Skin epidermis (tissue), 12 donors: Measurements from ENCODE around the gene ANKRD39.
"Not testable (repeated sequence)": the region's sequence is repeated elsewhere in the genome, so short reads cannot be mapped to it uniquely, and the experiment has no call there.

Source experiments
- H3K27ac ChIP-seq, 21 experiments: fragments of 200-600 bp; sonication (generic) in 11 of 21; one replicate each; pipeline ENCODE4 v1.5.0; 2020; ENCODE audit warnings: mild to moderate bottlenecking in 3 of 21, inconsistent platforms in 2 of 21, moderate library complexity in 2 of 21
- H3K4me3 ChIP-seq, 7 experiments: fragments of 200-600 bp; sonication (generic) in 2 of 7; one replicate each; pipeline ENCODE4 v1.5.0; 2020; ENCODE audit warnings: inconsistent platforms in 2 of 7, mild to moderate bottlenecking in 2 of 7, moderate library complexity in 1 of 7

Gene ANKRD39

DNA sequence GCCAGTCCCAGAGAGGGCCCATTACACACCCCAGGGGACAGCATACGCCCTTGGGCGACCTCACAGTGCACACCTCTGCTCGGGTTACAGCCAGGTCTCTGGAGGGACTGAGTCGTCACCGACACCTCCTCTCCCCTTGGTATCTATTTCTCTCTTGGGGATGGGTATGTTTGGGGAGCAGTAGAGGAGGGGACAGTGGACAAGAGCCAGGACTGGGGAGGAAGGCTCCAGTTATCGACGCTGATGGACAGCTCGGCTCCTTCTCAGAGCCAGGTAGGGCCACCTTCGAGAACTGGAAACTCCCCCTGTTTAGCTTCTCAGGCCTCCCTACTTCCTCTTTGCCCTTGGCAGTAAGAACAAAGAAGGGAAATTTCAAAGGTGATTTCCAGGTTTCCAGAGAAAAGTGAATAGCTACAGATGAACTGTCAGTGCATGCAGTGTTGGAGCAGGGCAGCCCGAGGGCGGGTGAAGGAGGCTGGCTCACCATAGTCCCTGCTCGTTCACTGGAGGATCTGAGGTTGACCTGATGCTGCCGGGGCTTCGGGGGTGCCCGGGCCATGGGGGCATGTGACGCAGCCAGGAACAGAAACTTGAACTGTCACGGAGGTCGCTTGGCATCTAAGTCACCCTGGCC, 16.5 kb upstream of the ANKRD39 start:
- no peak overlapping the region for H3K4me3 ChIP-seq
- peak overlapping the region in 10 of 21 experiments; percentile 6 to 73 (median 50) for H3K27ac ChIP-seq

DNA sequence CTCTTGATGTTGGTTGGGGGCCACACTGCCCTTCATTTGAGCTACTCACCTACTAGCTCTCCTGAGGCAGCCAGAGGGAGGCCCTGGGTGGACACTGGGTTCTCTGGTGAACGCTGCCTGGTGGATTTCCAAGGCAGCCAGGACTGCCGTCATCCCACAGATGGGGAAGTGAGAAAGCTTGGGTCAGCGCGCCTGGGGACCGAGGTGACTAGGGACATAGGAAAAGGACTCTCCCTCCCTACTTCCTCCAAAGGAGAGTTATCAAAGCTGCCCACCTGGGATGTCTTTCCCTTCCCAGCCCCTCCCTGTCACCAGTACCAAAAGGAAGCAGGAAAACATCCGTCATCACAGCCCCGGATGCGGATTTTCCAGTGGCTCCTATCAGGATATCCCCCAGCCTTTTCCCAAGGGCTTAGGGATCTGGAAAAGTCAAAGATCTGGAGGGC, 15.9 kb upstream of the ANKRD39 start:
- no peak overlapping the region for H3K4me3 ChIP-seq
- peak overlapping the region in 11 of 21 experiments; percentile 5 to 73 (median 46) for H3K27ac ChIP-seq

DNA sequence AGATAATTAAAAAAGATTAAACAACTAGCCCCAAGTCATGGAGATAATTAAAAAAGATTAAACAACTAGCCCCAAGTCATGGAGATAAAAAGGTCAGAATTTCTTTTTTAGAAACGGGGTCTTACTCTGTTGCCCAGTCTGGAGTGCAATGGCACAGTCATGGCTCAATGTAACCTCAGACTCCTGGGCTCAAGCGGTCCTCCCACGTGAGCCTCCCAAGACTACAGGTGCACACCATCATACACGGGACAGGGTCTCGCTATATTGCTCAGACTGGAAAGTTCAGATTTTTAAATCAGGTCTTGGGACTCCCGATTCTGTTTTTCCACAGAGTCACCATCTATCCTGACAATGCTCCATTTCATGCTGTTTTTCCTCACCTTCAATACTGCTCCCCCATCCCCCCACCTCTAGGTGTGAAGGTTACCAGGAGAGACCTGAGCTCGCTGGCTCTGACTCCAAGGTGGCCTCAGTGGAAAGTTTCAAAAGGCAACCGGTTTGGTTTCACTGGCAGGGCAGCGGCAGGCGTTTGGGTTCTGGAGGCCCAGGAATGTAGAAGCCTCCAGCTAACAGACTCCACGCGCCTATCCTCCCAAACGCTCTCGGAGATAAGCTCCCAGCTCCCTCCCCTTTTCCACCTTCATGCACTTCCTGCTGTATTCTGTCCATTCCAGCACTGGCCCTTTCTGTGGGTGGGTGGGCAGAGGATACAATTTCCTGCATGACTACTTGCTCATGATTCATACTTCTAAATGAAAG, 15.0 kb upstream of the ANKRD39 start:
- peak overlapping the region in 6 of 21 experiments; percentile 5 to 73 (median 20) for H3K27ac ChIP-seq
- H3K4me3 ChIP-seq = no peak overlapping the region

DNA sequence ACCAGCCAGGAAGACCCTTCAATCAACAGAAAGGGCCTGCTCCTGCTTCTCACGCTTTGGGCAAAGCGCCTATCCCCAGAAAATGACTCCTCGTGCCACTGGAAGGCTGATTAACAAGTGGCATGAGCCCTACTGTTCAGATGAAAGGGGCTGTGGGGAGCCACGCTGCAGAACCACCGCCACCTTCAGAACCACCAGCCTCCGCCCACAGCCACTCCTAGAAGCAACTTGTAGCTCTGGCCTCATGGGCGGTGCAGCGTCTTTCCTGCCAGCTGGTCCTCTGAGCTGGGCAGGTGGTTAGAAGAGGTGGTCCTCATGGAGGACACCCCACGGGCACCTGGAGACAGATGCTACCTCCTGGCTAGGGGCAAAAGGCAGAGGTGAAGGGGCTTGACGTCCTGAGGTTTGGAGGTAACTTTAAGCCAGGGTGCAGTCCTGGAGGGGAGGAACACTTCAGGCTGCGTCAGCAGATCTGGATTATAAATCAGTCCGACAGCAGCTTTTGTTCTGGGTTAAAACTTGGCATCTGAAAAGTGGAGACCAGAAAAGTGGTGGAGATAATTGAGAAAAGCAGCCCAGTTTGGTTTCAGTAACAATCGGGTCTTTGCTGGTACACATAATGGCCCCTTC, 12.9 kb upstream of the ANKRD39 start:
- H3K27ac ChIP-seq = peak overlapping the region in 20 of 21 experiments; percentile 26 to 99 (median 97)
- H3K4me3 ChIP-seq = peak overlapping the region; percentile 58 to 96 (median 80)

DNA sequence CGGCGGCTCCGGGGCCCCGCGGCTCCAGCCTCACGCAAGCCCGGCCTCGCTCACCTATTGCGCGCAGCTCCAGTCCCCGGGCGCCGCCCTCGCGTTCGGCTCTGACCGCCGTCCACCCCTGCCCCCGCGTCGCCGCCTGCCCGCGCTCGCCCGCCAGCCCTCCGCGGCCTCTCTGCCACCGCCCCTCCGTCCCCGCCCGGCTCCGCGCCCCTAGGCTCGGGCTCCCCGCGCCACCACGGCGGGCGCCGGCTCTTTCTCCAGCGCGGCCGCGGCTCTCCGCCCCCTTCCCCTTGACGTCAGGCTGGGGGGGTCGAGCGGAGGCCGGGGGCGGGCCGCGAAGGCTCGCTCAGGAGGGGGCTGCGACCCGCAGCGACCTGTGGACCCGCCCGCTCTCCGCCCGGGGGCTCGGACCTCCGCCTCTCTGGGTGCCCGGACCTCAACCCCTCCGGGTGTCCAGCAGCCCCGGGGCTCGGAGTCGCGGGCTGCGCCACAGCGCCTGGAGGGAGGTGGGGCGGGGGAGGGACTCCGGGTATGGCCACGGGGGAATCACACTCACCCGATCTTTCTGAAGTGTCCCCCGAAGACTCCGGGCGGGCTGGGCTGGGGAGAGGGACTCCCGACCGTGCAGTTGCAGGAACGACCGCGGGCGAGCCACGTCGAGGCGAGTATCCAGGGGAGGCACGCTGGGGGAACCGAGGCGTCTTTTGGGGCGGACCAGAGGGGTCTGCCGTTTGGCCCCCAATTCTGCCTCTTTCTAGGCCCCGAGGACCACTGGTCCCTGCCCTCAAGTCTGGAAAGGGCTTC, 12.2 kb upstream of the ANKRD39 start, which contains the start of gene SEMA4C:
Gene SEMA4C (minus strand): TSS at position 259 of the 804 bp plus-strand sequence. CDS start 2,194 bp downstream, outside the sequence.
- H3K27ac ChIP-seq = peak within 1 kb of the TSS; percentile 88 to 99 (median 97)
- H3K4me3 ChIP-seq = peak within 1 kb of the TSS; percentile 58 to 96 (median 80)

DNA sequence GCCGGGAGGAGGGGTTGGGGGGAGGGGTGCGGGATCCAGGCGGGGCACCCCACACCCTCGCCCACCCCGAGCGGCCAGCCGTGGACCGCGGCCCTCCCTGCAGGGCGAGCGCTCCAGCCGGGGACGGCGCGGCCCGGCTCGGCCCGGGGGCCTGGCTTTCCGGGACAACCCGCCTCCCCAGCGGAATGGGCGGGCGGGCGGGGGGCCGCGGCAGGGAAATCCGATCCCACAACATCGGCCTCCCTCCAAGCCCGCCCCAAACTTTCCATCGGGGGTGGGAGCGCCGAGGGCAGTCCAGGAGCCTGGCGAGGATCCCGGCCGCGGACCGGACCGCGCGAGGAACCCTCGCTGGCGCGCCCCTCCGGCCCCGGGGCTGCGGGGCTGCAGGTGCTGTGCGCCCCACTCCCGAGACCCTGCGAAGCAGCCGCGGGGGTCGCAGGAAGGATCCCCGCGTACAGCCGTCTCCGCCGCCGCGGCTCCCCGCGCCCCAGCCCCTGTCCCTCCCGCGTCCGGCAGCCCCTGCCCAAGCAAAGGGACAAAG, 11.5 kb upstream of the ANKRD39 start:
- H3K4me3 ChIP-seq = peak overlapping the region; percentile 58 to 96 (median 80)

DNA sequence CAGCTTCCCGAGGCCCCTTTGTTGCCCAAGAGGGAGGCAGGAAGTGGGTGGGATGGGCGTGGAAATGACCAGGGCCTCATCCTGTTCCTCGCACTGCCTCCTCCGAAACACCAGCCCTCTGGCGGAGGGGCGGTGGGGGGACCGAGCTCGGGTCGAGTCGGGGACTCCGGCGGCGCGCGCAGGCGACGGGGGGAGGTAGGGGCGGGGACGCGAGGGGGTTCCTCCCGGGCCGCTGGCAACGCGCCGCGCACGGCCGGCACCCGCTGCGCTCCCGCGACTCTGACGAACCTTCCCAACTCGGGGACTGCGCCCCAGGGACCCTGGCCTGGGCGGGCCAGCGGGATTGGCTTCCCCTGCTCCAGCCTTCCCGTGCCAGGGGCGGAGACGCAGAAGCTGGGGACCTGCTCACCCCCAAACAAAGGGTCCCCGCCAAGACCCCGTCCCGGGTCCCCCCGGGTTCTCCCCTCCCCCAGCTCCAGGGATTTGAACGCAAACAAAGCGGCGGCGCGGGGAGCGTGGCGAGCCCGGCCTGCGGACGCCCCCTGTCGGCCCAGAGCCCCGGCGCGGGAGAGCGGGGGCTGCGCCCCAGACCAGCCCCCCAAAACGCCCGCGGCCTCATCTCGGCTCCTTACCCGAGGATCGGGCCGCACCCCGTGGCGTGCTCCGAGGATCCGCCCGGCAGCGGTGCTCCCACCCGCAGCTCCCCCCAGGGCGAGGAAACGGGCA, 10.9 kb upstream of the ANKRD39 start:
- Histone ChIP-seq H3K4me3 (peak overlapping the region; percentile 58 to 96 (median 80)), H3K27ac (peak overlapping the region; percentile 88 to 99 (median 97))

More for the DNA sequence above, 11.5 kb upstream of the ANKRD39 start:
- peak overlapping the region; percentile 88 to 99 (median 97) for H3K27ac ChIP-seq

DNA sequence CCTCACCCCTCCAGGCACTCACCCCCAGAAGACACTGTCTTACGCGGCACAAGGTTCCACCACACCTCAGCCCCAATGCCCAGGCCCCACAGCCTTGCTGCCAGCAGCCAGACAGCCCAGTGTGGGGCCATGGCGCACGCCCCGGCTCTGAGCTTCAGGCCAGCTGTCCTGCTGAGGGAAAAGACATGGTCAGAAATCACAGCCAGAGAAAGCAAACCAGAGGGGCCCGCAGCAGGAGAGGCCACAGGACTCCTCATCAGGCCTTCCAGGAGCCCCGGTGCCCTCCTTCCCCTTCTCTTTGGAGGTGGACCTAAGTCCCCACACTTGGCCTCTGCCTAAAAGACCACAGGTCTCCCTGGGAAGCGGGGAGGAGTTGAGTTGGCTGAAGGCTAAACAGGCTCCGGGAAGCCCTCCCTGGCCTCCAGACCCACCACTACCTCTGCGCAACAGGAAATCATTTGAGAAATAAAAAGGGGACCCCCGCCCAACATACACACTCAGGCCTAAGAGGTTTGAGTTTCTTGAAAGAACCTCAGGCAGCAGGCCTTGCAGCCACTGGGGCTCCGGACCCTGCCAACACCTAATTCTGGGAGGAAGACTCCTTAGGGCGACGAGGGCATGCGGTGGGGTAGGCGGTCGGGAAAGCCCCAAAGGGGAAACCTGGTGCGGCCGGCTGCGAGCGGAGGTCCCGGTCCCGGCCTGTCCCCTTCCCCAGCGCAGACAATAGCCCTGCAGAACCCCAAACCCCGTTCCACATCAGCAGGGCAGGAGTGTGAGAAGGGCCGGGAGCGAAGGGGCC, 10.1 kb upstream of the ANKRD39 start:
- Histone ChIP-seq H3K4me3 (peak overlapping the region; percentile 58 to 96 (median 80)), H3K27ac (peak overlapping the region in 20 of 21 experiments; percentile 88 to 99 (median 97))

DNA sequence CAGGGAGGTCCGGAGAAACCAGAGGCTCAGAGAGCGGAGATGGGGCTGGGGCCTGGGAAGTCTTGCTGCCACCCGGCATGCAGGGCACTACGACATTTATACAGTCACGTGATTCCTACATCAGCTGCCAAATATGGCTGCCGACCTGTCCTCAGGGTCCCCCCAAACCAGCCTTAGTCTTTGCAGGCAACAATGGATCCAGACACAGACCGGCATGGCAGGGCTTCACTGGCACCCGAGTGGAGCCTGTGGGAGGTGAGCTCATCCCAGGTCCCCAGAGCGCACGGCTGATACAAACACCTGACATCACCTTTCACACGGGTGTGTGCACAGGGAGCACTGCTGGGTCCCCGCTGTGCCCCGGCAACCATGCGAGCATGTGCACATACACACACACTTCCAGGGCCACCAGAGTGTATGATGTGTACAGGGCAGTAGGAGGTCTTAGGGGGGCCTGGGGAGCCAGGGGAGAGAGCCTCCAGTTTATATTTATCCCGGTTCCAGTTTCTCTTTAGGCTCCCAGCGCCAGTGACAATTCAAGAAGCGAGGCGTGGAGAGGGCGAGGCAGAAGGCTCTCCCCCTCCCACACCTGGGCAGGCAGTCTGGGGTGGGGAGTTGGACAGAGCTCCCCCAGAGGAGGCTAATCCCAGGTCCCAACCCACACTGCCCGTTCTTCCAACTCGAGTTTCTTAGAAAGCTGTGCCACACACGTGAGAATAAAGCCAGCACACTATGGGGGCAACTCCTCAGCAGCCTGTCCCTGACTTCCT, 9.4 kb upstream of the ANKRD39 start:
- Histone ChIP-seq H3K4me3 (peak overlapping the region; percentile 58 to 96 (median 80)), H3K27ac (peak overlapping the region in 20 of 21 experiments; percentile 5 to 99 (median 97))

DNA sequence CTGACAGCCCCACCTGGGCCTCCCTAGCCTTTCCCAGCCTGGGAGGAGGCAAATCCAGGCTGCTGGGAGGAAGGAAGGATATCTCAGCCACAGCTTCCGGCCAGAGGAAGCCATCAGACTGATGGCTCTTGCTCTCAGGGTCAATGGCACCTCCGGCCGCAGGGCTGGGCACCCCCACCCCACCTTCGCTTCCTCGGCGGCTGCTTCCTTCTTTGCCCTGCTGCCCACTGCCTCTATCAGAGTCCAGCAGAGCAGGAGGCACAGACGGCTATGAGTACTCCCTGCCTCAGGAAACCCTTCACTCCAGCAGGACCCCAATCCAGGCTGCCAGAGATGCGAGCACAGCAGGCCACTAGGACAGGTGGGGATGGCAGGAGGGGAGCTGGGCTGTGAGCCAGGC, 8.8 kb upstream of the ANKRD39 start:
- H3K27ac ChIP-seq = peak overlapping the region in 12 of 21 experiments; percentile 1 to 99 (median 28)
- H3K4me3 ChIP-seq = peak overlapping the region in 1 of 7 experiments; percentile 80

DNA sequence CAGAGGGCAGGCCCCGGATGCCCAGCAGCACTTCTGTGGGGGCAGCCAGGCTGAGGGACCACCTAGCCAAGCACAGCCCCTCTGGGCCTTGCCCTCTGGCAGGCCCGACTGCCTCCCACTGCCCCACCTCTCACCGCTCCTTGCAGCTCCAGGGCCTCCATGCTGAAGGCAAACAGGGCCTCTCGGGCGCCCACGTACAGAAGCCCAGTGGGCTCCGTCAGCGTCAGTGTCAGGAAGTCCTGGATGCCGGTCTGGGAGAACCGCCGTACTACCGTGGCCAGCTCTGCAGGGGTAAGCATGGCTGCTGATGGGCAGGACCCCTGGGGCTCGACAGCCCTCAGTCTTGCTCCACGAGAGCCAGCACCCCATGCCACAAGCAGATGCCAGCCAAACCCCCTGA, 8.3 kb upstream of the ANKRD39 start:
- Histone ChIP-seq H3K27ac (peak overlapping the region in 5 of 21 experiments; percentile 1 to 99 (median 38)), H3K4me3 (no peak overlapping the region)

DNA sequence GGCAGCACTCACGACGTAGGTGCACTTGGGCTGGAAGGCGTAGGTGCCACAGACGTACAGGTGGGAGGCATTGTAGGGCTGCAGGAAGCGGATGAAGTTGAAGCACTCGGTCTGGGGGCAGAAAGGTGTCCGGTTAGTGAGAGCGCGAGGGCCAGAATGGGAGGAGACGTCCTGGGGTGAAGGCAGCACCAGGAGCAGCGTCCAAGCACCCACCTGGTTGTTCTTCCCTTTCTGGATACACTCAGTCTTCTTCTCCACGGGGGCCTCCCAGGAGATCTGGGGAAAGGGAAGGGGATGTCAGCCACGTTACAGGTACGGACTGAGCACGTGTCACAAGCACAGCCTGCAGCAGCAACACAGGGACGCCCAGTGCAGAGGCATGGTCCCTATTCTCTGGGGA, 7.8 kb upstream of the ANKRD39 start:
- Histone ChIP-seq H3K4me3 (no peak overlapping the region), H3K27ac (no peak overlapping the region)

DNA sequence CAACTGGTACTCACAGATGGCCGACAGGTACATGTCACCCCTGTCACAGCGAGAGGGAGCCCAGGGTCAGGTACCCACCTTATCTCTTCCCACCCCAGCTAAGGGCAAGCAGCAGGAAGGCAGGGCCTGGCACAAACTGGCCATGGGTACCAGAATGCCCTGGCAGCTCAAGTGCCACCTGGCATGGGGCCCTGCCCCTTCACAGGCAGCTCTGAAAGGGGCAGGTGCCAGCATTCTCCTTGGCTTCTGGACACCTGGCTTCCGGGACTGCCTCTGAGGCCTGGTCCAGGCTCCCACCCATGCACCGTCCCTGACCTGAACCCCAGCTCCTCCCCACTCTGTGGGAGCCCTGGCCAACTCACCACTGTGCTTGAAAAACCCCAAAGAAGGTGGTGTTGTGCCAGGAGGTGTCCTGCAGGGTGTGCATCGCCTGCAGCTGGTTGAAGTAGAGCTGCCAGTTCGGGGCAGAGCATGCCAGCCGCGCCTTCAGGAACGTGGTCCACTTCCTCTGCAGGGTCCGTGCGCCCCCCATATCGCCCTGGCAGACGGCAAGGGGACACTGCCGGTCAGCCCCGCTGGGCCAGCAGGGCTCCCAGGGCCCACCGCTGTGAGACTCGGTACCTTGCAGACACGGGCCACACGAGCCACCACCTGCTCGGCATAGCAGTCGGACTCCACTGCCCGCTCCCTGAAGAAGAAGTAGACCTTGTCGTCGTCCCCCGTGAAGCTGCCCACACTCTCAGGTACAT, 6.7 kb upstream of the ANKRD39 start:
- peak overlapping the region in 1 of 21 experiments; percentile 18 for H3K27ac ChIP-seq
- no peak overlapping the region for H3K4me3 ChIP-seq

DNA sequence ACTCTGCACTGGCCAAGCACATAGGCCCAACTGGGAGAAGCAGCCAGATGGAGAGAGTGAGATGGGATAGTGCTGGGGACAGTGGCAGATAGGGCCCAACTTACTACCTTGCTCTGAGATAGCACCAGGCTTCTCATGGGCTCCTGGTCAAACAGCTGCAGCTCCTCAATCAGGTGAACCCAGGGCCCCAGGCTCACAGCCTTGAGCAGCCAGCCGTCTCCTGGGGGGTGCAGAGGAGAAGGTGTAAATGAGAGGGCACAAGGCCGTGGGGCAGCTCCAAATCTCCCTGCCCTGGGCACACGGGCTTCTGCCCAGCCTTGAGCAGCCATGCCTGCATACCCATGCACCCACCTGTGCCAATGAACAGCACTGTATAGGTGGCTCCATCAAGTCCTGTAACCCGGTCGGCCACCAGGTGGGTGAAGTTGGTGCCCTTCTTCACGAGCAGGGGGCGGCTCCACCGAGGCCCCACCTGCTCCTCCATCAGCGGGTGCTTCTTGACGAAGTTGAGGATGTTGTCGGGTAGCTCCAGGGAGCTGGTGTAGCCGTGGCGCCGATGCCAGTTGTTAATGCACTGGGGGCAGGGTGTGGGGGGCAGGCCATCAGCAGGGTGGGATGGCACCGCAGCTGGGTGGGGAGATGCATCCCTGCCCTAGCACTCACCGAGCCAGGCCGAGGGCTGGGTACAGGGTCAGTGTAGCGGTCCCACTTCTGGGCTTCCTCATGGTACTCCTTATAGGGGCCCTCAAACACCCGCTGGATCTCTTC, 5.9 kb upstream of the ANKRD39 start:
- H3K27ac ChIP-seq = no peak overlapping the region

DNA sequence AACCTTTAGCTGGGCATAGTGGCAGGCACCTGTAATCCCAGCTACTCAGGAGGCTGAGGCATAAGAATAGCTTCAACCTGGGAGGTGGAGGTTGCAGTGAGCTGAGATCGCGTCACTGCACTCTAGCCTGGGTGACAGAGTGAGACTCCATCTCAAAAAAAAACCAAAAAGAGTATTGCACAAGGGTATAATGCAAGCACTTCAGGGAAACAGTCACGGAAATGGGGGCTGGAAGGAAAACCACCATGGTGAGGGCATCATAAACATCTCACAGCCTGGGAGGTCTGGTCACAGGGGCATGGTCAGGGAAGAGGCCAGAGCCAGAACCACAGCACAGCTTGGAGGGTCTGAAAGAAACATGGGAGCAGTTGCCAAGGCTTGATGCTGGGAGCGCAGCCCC, 5.2 kb upstream of the ANKRD39 start:
- H3K27ac ChIP-seq, H3K4me3 ChIP-seq: not testable (repeated sequence)

More for the DNA sequence above, 5.9 kb upstream of the ANKRD39 start:
- no peak overlapping the region for H3K4me3 ChIP-seq
